Immature natural killer cell (primary cell): ENCODE results near the gene RNASE7. TPM values are rescaled to one million over a fixed set of nuclear protein-coding genes. Genes with fewer than 3 reads are reported as not detected.

ENCODE experiments used
- DNase-seq, 3 donors: peaks; one replicate each; pipeline ENCODE4 v3.0.0; 2022; ENCODE audit warnings: mixed read lengths in 1 of 3
- H3K27ac Mint-ChIP-seq, 6 donors: one replicate each; pipeline ENCODE4 v1.8.0; 2020; ENCODE audit warnings: mixed read lengths in 6 of 6, mild to moderate bottlenecking in 5 of 6, inconsistent platforms in 4 of 6, moderate library complexity in 3 of 6
- H3K27me3 Mint-ChIP-seq, 3 donors: one replicate each; pipeline ENCODE4 v1.8.0; 2020 to 2021; ENCODE audit warnings: low read depth in 3 of 3, mild to moderate bottlenecking in 3 of 3, mixed read lengths in 3 of 3, moderate library complexity in 3 of 3, inconsistent platforms in 1 of 3
- H3K36me3 Mint-ChIP-seq, 3 donors: one replicate each; pipeline ENCODE4 v1.8.0; 2020; ENCODE audit warnings: mixed read lengths in 3 of 3, inconsistent platforms in 2 of 3, mild to moderate bottlenecking in 2 of 3
- H3K4me1 Mint-ChIP-seq, 2 donors: one replicate each; pipeline ENCODE4 v1.8.0; 2020; ENCODE audit warnings: inconsistent platforms in 2 of 2, mild to moderate bottlenecking in 2 of 2, mixed read lengths in 2 of 2, moderate library complexity in 1 of 2
- H3K4me3 Mint-ChIP-seq, 5 donors: one replicate each; pipeline ENCODE4 v1.8.0; 2020; ENCODE audit warnings: mild to moderate bottlenecking in 5 of 5, mixed read lengths in 5 of 5, inconsistent platforms in 3 of 5, moderate library complexity in 3 of 5
- H3K9me3 Mint-ChIP-seq, 6 donors: one replicate each; pipeline ENCODE4 v1.8.0; 2020; ENCODE audit warnings: mild to moderate bottlenecking in 6 of 6, mixed read lengths in 6 of 6, inconsistent platforms in 4 of 6, moderate library complexity in 3 of 6
- polyA plus RNA-seq, 3 donors: library from polyadenylated mRNA; unstranded; fragments of 300-500 nt; fragmentation: Illumina TruSeq; gene quantifications; one replicate each; pipeline ENCODE4 v1.2.3, GENCODE V29; 2021

The RNASE7 gene
- polyA plus RNA-seq, 3 donors from 2014 or later = not detected

GRCh38 chr14:21084998-21085853 lies 43.1 kb downstream of the RNASE7 start:
- H3K27ac Mint-ChIP-seq = peak overlapping the region in 4 of 6 donors; percentile 25 to 71 (median 42)
- H3K9me3 Mint-ChIP-seq = no peaks in the 10 kb centered on the region
- DNase-seq = no peak
- no peaks in the 10 kb centered on the region for H3K36me3 Mint-ChIP-seq
- H3K4me3 Mint-ChIP-seq = no peak overlapping the region
- H3K27me3 Mint-ChIP-seq = peaks cover 7 to 14% (median 7%) of the 10 kb centered on the region in 3 donors
- peaks cover 18 to 21% of the 10 kb centered on the region in 2 donors for H3K4me1 Mint-ChIP-seq

- H3K27ac Mint-ChIP-seq = peak overlapping the region in 5 of 6 donors; percentile 24 to 89 (median 79)
- no peaks in the 10 kb centered on the region for H3K36me3 Mint-ChIP-seq
- DNase-seq = no peak
- H3K9me3 Mint-ChIP-seq = no peaks in the 10 kb centered on the region
- peaks cover 18 to 23% of the 10 kb centered on the region in 2 donors for H3K4me1 Mint-ChIP-seq
- H3K4me3 Mint-ChIP-seq = peak overlapping the region in 1 of 5 donors; percentile 48
- peaks cover 3 to 13% (median 7%) of the 10 kb centered on the region in 3 donors for H3K27me3 Mint-ChIP-seq
Measured at GRCh38 chr14:21086908-21087293, 44.7 kb downstream of the RNASE7 start.

GRCh38 chr14:21087294-21088091 lies 45.3 kb downstream of the RNASE7 start:
- Mint-ChIP-seq H3K27ac (peak overlapping the region; percentile 58 to 89 (median 80)), H3K27me3 (peaks cover 3 to 13% (median 8%) of the 10 kb centered on the region in 3 donors), H3K4me1 (peaks cover 21 to 24% of the 10 kb centered on the region in 2 donors), H3K9me3 (no peaks in the 10 kb centered on the region), H3K4me3 (peak overlapping the region in 1 of 5 donors; percentile 9), H3K36me3 (no peaks in the 10 kb centered on the region)
- peak; percentile 73 to 80 (median 73) for DNase-seq

- H3K4me3 Mint-ChIP-seq = no peak overlapping the region
- H3K9me3 Mint-ChIP-seq = no peaks in the 10 kb centered on the region
- H3K27ac Mint-ChIP-seq = peak overlapping the region in 5 of 6 donors; percentile 9 to 80 (median 56)
- H3K4me1 Mint-ChIP-seq = peaks cover 25 to 26% of the 10 kb centered on the region in 2 donors
- no peaks in the 10 kb centered on the region for H3K36me3 Mint-ChIP-seq
- no peak for DNase-seq
- peaks cover 3 to 13% (median 8%) of the 10 kb centered on the region in 3 donors for H3K27me3 Mint-ChIP-seq
Measured at GRCh38 chr14:21088687-21089086, 46.5 kb downstream of the RNASE7 start.

- H3K27ac Mint-ChIP-seq = peak overlapping the region in 5 of 6 donors; percentile 31 to 80 (median 46)
- H3K9me3 Mint-ChIP-seq = no peaks in the 10 kb centered on the region
- H3K27me3 Mint-ChIP-seq = peaks cover 3 to 12% (median 8%) of the 10 kb centered on the region in 3 donors
- H3K4me3 Mint-ChIP-seq = no peak overlapping the region
- DNase-seq = no peak
- peaks cover 25 to 26% of the 10 kb centered on the region in 2 donors for H3K4me1 Mint-ChIP-seq
- H3K36me3 Mint-ChIP-seq = no peaks in the 10 kb centered on the region
Measured at GRCh38 chr14:21089271-21089670, 47.1 kb downstream of the RNASE7 start.

- H3K9me3 Mint-ChIP-seq = no peaks in the 10 kb centered on the region
- peaks cover 3 to 12% (median 8%) of the 10 kb centered on the region in 3 donors for H3K27me3 Mint-ChIP-seq
- H3K27ac Mint-ChIP-seq = peak overlapping the region in 1 of 6 donors; percentile 80
- no peaks in the 10 kb centered on the region for H3K36me3 Mint-ChIP-seq
- H3K4me3 Mint-ChIP-seq = no peak overlapping the region
- DNase-seq = no peak
- H3K4me1 Mint-ChIP-seq = peaks cover 25 to 26% of the 10 kb centered on the region in 2 donors
Measured at GRCh38 chr14:21089877-21090193, 47.7 kb downstream of the RNASE7 start.

- Mint-ChIP-seq H3K27me3 (peaks cover 3 to 10% (median 8%) of the 10 kb centered on the region in 3 donors), H3K4me1 (peaks cover 25 to 26% of the 10 kb centered on the region in 2 donors), H3K36me3 (no peaks in the 10 kb centered on the region), H3K4me3 (no peak overlapping the region), H3K9me3 (no peaks in the 10 kb centered on the region), H3K27ac (no peak overlapping the region)
- no peak for DNase-seq
Measured at GRCh38 chr14:21090194-21090939, 48.2 kb downstream of the RNASE7 start.

- Mint-ChIP-seq H3K9me3 (no peaks in the 10 kb centered on the region), H3K36me3 (no peaks in the 10 kb centered on the region), H3K27me3 (peaks cover 3 to 8% (median 8%) of the 10 kb centered on the region in 3 donors), H3K4me1 (peaks cover 21 to 25% of the 10 kb centered on the region in 2 donors), H3K4me3 (no peak overlapping the region), H3K27ac (peak overlapping the region in 1 of 6 donors; percentile 57)
- DNase-seq = no peak
Measured at GRCh38 chr14:21090940-21091663, 48.9 kb downstream of the RNASE7 start.

GRCh38 chr14:21091821-21092272 lies 49.7 kb downstream of the RNASE7 start:
- H3K9me3 Mint-ChIP-seq = no peaks in the 10 kb centered on the region
- H3K4me3 Mint-ChIP-seq = no peak overlapping the region
- H3K4me1 Mint-ChIP-seq = peaks cover 17 to 19% of the 10 kb centered on the region in 2 donors
- peak overlapping the region in 2 of 6 donors; percentile 15 to 57 for H3K27ac Mint-ChIP-seq
- H3K36me3 Mint-ChIP-seq = no peaks in the 10 kb centered on the region
- DNase-seq = no peak
- H3K27me3 Mint-ChIP-seq = peaks cover 3 to 6% (median 5%) of the 10 kb centered on the region in 3 donors

GRCh38 chr14:21092273-21093011 lies 50.3 kb downstream of the RNASE7 start:
- H3K36me3 Mint-ChIP-seq = no peaks in the 10 kb centered on the region
- H3K4me3 Mint-ChIP-seq = no peak overlapping the region
- H3K27me3 Mint-ChIP-seq = peaks cover 4 to 5% (median 5%) of the 10 kb centered on the region in 3 donors
- H3K4me1 Mint-ChIP-seq = peaks cover 14 to 21% of the 10 kb centered on the region in 2 donors
- H3K9me3 Mint-ChIP-seq = no peaks in the 10 kb centered on the region
- peak overlapping the region in 2 of 6 donors; percentile 49 to 61 for H3K27ac Mint-ChIP-seq
- DNase-seq = peak; percentile 86 to 88 (median 86)

GRCh38 chr14:21093018-21093417 lies 50.9 kb downstream of the RNASE7 start:
- H3K4me1 Mint-ChIP-seq = peaks cover 11 to 16% of the 10 kb centered on the region in 2 donors
- H3K9me3 Mint-ChIP-seq = no peaks in the 10 kb centered on the region

More at GRCh38 chr14:21093018-21093417, 50.9 kb downstream of the RNASE7 start:
- no peak overlapping the region for H3K4me3 Mint-ChIP-seq
- no peak overlapping the region for H3K27ac Mint-ChIP-seq
- no peaks in the 10 kb centered on the region for H3K36me3 Mint-ChIP-seq
- H3K27me3 Mint-ChIP-seq = peaks cover 2 to 4% (median 3%) of the 10 kb centered on the region in 3 donors
- no peak for DNase-seq
